ES-I3 (cell line): ENCODE data around the gene OR5T1.

Experiments used
- H3K36me3 ChIP-seq: 2 replicates; pipeline ENCODE4 v1.6.1; 2013; ENCODE audit warnings: mild to moderate bottlenecking, low read length, control low read depth, moderate library complexity; ENCODE audit not compliant: insufficient read depth
- H3K4me1 ChIP-seq: 2 replicates; pipeline ENCODE4 v1.6.1; 2013; ENCODE audit warnings: mild to moderate bottlenecking, control low read depth, low read length; ENCODE audit not compliant: insufficient read depth
- H3K9ac ChIP-seq: 2 replicates; pipeline ENCODE4 v1.6.1; 2013; ENCODE audit warnings: low read depth, mild to moderate bottlenecking, low read length, moderate library complexity
- H3K9me3 ChIP-seq: 2 replicates; pipeline ENCODE4 v1.6.1; 2013; ENCODE audit warnings: mild to moderate bottlenecking, low read length, moderate library complexity; ENCODE audit not compliant: control insufficient read depth, insufficient read depth

The OR5T1 gene

GRCh38 chr11:56273854-56274253 is at the start of gene OR5T1:
TSS of gene OR5T1 (plus strand) at chr11:56274154. CDS start at chr11:56275639, 1,485 bp downstream.
- Histone ChIP-seq H3K36me3 (no peaks in the 10 kb centered on the region), H3K4me1 (no peaks in the 10 kb centered on the region), H3K9me3 (no peaks in the 10 kb centered on the region), H3K9ac (no peak within 1 kb of the TSS)

DNA sequence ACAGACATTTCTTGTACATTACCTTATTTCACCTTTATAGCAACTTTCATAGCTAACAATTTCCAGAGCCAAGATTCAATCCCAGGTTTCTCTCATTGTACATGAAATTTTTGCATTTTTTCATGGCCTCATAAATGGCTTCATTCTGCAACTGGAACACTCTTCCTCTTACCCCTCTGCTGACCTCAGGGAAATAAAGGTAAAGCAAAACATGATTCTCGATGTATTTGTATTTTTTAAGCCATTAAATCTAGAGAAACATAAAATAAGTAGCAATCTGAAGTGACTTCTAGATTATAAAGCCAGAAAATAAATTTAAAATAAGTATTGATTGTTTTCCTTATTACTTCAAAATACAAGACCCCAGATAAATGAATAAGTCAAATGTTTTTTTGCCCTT is 39.8 kb upstream of the OR5T1 start, which contains the start of gene OR5T2:
Gene OR5T2, minus strand, starts transcription at position 101 of the 400 bp plus-strand sequence. CDS start 1,193 bp downstream, outside the sequence.
- no peaks in the 10 kb centered on the region for H3K4me1 ChIP-seq
- H3K9me3 ChIP-seq = no peaks in the 10 kb centered on the region
- H3K9ac ChIP-seq = no peak within 1 kb of the TSS
- no peaks in the 10 kb centered on the region for H3K36me3 ChIP-seq

DNA sequence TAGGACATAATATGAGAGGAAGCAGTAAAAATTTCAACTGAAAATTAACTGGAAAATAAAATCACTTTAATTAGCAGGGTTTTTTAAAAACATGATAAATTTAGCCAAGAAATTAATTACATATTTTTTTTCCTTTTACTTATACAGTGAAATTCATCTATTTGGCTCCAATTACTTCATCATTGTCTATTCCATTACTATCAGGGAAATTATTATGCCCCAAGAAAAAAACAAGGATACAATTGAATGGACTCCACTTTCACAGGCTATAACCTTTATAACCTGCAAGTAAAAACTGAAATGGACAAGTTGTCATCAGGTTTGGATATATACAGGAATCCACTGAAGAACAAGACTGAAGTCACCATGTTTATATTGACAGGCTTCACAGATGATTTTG is 22.0 kb upstream of the OR5T1 start, which contains the start of gene OR5T3:
Gene OR5T3, plus strand, starts transcription at position 301 of the 400 bp plus-strand sequence. Its CDS starts 0 bp downstream, at position 301.
- Histone ChIP-seq H3K9ac (no peak within 1 kb of the TSS), H3K4me1 (no peaks in the 10 kb centered on the region), H3K9me3 (no peaks in the 10 kb centered on the region), H3K36me3 (no peaks in the 10 kb centered on the region)

- Histone ChIP-seq H3K36me3 (no peaks in the 10 kb centered on the region), H3K9ac (no peak overlapping the region), H3K9me3 (no peaks in the 10 kb centered on the region), H3K4me1 (no peaks in the 10 kb centered on the region)
Measured at GRCh38 chr11:56271092-56271491, 2.9 kb upstream of the OR5T1 start.

GRCh38 chr11:56292154-56292553 is 18.2 kb downstream of the OR5T1 start, which contains the start of gene OR8H1:
TSS of gene OR8H1 (minus strand) at chr11:56292254. CDS start at chr11:56291062, 1,192 bp downstream.
- Histone ChIP-seq H3K9ac (no peak within 1 kb of the TSS), H3K36me3 (no peaks in the 10 kb centered on the region), H3K9me3 (no peaks in the 10 kb centered on the region), H3K4me1 (peaks cover 10% of the 10 kb centered on the region; the same call in 1 of the 2 replicates)

GRCh38 chr11:56296898-56297297 is 22.9 kb downstream of the OR5T1 start:
- Histone ChIP-seq H3K9ac (no peak overlapping the region), H3K4me1 (no peaks in the 10 kb centered on the region), H3K36me3 (no peaks in the 10 kb centered on the region), H3K9me3 (no peaks in the 10 kb centered on the region)

GRCh38 chr11:56307836-56308235 is 33.9 kb downstream of the OR5T1 start:
- no peaks in the 10 kb centered on the region for H3K9me3 ChIP-seq
- H3K9ac ChIP-seq = no peak overlapping the region
- H3K36me3 ChIP-seq = no peaks in the 10 kb centered on the region
- no peaks in the 10 kb centered on the region for H3K4me1 ChIP-seq

DNA sequence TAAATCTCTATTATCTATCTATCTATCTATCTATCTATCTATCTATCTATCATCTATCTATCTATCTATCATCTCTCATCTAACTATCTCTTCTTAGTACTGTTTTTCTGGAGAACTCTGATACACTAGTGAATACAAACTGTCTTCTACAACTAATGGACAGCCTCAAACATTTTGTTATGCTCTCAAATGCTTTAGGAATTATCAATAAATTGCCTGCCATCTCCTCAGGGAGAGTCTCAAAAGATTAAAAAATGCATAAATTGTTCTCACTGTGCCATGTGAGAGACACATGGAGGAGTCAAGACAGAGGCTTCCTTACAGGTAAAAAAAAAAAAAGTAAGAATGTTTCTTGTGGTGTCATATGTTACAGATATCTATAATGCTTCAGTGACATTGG is 40.9 kb downstream of the OR5T1 start, which contains the start of gene OR8K3:
Gene OR8K3, plus strand, starts transcription at position 301 of the 400 bp plus-strand sequence. CDS start 3,163 bp downstream, outside the sequence.
- Histone ChIP-seq H3K9me3 (no peaks in the 10 kb centered on the region), H3K36me3 (no peaks in the 10 kb centered on the region), H3K9ac (no peak within 1 kb of the TSS), H3K4me1 (no peaks in the 10 kb centered on the region)
